GM04504 (cell line): ENCODE data around the gene PLEKHA1.

ENCODE experiments used
- DNase-seq: peaks from one replicate; pipeline ENCODE4 v3.0.0-alpha.2; 2012; ENCODE audit warnings: low read depth

Gene PLEKHA1

DNA sequence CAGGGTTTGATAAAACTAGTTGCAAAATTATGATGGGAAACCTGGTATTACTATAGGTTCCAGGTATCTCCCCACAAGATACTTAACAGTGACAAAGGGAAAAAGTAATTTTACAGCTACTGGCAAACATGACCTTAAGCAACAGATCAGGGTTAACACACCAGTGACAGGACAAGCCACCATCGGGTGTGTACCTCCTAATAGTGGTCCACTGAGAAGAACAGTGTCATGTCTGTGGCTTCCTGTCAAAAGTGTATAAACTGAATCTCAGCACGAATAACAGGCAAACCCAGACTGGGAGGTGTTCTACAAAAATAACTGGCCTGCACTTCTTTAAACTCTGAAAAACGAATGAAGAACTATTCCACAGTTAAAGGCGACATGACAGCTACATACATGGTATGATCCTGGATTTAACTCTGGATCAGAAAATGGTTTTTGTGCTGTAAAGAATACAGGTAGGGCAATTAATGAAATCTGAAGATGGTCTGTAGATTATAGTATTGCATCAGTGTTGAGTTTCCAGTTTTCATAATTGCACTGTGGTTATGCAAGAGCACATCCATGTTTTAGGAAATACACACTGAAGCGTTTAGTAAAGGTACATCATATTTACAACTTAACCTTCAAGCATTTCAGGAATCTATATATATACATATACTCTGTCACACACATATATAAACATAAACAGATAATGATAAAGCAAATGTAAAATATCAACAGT lies 47.9 kb downstream of the PLEKHA1 start:
- no peak for DNase-seq

DNA sequence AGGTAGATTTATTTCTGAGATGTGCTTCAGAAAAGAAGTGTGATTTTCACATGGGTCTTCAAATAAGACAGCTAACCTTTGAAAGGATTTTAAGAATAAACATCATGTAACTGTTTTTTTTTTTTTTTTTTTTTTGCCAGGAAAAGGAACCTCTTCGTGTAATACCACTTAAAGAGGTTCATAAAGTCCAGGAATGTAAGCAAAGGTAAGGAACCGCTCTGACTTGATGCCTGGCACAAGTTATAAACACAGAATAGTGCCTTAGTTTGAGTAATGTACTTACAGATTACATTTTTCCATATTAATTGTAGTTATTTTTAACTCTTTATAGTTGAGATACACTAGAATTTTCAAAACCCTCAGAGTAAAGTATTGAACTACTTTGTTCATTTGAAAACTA lies 49.6 kb downstream of the PLEKHA1 start:
- DNase-seq: no peak

DNA sequence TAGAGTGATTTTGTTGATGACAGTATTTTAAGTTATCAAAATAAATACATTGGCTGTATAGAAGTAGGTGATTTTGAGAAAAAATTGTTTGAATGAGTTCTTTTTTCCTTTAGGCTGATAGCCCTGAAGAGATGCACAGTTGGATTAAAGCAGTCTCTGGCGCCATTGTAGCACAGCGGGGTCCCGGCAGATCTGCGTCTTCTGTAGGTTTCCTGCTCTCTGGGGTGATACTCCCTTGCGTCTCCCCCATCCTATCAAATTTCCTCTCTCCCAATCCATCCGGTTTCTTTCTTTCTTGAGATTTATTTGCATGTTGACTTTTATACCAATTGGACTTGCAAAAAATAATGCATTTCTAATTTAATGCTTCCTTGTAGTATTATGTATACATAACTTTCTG lies 52.3 kb downstream of the PLEKHA1 start:
- no peak for DNase-seq

DNA sequence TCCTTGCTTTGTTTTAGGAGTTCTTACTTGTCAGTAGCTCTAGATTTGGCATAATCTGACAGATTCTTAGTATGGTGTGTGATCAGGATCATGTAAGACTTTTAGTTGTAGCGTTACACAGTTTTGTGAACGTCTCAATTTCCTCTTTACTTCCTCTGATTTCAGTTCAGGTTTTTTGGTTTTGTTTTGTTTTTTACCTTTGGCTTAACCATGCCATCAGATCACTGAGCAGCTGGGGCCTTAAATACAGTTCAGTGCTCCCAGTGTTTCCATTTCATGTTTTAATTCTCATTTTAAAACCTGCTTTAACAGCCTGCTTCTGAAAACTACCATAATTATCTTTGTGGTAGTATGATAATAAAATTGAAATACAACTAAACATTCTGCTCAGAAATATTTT lies 52.8 kb downstream of the PLEKHA1 start:
- no peak for DNase-seq

DNA sequence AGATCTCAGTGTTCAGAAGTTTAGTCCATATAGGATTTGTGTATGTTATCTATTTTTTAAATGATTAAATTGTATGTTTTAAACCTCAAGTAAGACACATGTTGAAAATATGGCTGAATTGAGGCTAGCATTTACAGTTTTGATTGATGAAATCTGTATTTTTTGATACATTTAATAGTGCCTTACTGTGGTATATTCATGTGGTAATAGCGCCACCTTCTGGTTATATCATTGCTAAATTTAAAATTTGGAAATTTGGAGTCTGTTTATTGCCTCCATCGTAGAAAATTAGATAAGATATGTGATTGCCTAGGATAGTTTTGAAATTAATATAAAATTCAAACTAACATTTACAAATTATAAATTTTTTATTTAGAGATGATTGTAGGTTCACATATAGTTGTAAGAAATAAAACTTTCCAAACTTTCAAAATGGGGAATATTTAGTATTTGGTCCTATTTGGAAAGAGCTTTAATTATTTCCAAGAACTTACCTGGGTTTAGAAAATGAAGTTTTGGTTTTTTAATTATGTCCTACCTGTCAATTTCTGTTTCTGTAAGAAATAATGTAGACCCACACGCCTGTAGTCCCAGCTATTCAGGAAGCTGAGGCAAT lies 60.8 kb downstream of the PLEKHA1 start:
- DNase-seq: no peak

DNA sequence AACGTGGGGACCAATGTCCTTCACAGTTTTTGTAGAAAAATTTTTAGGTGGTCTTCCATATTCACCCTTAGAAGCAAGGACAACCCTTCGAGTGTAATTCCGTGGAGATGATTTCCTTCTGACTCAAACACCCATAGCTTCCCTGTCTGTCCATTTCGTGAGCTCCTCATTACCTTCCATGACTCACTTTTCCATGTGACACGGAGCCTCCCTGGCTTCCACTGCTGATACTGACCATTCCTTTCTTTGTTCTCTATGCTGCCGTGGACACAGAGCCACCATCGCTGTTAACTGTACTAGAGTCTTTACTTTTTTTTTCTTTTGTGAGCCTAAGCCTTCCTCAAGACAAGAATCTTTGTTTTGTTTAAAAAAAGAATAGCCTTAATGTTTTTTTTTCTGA lies 67.5 kb downstream of the PLEKHA1 start:
- DNase-seq: peak; percentile 38

DNA sequence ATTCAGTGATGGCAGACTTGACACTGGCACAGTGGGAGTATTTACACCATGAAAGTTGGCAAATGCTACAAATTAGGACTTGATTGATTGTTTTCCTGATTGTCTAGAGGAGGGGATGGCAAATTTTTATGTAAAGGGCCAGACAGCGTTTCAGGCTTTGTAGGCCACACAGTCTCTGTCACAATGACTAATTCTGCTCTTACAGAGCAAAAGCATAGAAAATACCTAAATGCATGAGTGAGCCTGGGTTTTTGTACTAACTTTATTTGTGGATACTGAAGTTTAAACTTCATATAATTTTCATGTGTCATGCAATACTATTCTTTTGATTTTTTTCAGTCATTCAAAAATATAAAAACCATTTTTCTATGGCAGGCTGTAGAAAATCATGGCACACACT lies 71.0 kb downstream of the PLEKHA1 start:
- DNase-seq: no peak

DNA sequence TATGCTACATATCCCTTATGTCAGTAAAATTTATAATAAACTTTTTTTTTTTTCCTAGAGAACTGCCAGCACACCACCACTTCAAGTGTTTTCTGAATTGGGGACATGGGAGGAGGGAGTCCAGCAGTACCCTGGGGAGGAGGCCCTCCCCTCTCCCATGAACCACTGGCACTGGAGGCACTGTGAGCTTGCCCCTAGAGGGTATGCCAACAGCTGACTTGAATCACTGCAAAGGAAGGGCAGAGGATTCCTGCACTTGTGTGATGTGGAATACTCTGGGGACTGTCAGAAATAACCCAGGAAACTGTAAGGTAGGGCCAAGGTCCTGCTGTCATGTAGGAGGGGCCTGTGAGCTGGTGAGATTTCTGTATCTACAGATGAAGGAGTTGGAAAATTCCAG lies 71.4 kb downstream of the PLEKHA1 start:
- DNase-seq: no peak

DNA sequence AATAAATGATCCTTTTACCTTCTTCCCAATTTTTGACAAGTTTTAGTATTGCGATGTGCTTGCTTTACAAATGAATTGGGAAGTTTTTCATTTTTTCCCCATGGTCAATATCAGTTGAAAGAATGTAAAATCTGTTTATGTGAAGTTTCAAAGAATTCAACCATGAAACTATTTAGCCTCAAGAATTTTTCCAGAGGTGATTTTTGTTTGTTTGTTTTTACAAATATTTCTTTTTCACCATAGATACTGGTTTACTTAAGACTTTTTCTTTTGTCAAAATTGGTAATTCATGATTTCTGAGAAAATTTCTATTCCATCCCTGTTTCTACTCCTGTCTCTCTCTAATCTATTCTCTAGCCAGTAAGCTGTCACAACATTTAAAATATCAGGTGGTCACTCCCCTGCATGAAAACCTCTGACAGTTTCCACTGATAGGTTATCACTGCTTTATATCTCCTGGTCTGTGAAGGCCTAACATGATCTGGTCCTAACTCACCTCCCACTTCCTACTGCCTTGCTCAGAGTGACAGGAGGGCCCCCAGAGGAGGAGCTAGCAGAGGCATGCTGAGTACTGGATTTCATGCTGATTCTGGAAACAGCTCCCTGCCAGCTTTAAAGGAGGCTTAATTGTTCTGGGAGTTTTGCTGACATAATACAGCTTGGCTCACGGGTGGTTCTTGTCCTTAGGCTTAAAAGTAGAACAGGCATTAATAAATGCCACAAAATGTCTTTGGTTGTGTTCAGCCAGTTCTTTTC lies 72.3 kb downstream of the PLEKHA1 start:
- DNase-seq: no peak

DNA sequence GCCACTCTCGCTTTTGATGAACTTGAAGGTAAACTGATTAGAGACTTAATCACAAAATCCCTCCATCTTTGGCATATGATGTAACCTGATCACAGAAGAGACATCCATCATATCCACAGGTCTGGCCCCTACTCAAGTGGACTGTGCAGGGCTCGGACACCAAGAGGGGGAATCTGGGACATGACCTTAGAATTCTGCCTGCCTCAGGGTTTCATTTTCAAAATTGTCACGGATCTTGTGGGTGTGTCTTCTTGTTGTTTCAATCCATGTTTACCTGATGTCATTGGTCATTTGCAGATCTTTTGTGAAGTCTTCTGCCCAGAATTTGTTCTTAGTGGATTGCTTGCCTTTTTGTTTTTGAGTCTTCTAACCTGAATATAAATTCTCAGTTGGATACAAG lies 74.1 kb downstream of the PLEKHA1 start:
- no peak for DNase-seq

DNA sequence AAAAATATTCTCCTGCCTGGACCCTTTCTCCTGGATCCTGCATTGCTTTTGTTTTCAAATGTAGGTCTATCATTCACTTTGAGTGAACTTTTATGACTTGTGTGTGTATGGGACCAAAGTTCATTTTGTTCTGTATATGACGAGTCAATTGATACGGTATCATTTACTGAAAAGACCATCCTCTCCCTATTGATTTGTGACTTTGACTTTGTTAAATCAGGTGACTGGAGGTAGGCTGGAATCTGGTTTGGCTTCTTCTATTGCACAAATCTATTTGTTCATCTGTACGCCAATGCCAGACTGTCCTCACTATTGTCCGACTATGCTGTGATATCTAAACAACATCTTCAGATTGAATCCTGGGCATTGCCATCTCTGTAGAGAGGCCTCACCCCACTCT lies 74.6 kb downstream of the PLEKHA1 start:
- DNase-seq: no peak

DNA sequence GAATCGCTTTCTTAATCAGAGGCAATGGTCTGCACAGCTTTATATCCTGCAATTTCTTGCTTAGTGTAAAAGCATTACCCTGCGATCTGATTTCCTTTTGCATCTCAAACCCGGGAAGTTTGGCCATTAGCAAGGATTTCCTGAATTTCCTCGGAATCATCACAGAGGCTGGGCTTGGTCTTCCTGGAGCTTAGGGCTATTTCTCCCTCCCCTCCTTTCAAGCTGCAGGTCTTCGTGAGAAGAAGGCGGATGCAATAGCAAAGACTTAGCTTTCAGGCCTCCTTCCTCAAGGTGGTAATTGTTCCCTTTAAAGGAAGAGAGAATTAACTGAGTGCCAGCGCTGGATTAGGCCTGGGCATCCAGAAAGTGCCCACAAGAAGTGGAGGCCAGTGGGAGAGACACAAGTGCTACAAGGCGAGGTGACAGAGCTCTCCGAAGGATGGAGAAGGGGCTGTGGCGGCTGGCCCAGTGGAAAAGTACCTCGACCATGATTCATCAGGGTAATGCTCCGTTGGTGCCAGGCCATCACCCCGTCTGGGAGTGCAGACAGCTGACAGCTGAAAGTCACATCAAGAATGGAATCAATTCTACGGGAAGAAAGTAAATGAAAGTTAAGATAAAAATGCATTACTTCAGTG lies 76.0 kb downstream of the PLEKHA1 start:
- no peak for DNase-seq

DNA sequence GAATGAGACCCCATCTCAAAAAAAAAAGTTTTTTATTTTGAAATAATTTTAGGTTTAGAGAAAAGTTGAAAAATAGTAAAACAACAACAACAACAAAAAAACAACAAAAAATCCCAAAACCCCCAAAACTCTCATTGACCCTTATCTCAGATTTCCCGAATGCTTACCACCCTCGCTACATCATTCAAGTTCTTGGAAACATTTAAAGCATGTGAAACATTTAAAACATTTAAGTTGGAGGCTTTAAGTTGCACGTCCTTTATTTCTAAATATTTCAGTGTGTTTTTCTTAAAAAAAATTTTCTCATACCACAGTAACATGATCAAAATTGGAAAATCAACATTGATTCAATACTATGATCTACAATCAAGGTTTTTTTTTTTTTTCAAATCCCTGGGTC lies 79.6 kb downstream of the PLEKHA1 start:
- DNase-seq: no peak

DNA sequence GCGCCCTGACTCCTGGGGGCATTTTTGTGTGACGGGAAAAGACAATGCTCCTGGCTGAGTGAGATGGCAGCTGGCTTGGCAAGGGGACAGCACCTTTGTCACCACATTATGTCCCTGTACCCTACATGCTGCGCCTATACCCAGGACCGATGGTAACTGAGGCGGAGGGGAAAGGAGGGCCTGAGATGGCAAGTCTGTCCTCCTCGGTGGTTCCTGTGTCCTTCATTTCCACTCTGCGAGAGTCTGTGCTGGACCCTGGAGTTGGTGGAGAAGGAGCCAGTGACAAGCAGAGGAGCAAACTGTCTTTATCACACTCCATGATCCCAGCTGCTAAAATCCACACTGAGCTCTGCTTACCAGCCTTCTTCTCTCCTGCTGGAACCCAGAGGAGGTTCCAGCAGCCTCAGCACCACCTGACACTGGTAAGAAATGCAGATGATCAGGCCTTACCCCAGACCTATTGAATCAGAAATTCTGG lies 80.1 kb downstream of the PLEKHA1 start, which contains the start of gene ARMS2:
ARMS2 (plus strand) TSS at position 51 of the 478 bp plus-strand sequence; CDS start at position 126, 75 bp downstream.
- DNase-seq: no peak

DNA sequence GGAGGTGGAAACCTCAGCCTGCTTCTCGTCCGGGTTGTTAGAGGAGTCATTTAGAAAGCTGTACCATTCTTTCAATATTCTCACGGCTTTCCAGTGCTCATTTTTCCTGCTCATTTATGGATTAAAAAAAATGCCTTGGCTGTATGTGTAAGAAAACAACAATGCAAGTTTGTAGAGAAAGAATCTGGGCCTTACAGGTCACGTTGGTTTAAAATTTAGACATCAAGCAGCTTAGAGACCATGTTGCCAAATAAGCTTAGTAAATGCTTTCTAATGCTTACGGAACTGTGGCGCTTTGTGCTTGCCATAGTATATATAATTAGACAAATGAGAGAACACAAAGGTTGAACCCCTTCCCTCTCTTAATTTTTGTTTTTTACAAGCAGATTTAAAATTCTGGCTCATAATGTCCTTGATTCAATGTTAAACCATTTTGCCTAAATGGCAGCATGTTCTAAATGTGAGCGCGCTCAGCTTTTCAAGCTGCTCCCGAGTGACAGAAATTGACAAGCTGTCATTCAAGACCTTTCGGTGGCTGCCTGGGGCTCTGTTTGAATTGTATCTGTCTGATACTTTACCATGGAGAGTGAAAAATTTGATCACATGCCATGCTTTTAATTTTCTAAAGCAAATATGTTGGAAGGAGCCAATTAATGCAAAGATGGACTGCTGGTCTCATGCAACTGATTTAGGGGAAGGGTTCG lies 81.0 kb downstream of the PLEKHA1 start:
- no peak for DNase-seq

DNA sequence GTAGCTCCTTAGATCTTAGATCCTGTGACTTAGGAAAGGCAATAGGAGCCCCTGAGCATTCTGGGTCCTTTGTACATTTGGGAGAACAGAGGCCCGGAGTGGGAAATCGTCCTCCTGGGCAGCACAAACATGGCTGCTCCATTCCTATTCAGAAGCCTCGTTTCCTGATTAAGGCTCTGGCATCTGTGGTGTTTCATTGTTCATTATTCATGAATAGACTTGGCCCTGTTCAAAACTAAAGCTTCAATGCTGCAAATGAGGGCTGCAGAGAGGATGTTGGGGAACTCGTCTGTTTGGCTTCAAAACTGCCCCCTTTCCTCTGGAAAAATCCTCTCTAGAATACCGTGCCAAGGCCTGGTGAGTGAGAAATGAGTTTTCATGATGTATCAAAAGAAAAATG lies 83.4 kb downstream of the PLEKHA1 start:
- DNase-seq: no peak

DNA sequence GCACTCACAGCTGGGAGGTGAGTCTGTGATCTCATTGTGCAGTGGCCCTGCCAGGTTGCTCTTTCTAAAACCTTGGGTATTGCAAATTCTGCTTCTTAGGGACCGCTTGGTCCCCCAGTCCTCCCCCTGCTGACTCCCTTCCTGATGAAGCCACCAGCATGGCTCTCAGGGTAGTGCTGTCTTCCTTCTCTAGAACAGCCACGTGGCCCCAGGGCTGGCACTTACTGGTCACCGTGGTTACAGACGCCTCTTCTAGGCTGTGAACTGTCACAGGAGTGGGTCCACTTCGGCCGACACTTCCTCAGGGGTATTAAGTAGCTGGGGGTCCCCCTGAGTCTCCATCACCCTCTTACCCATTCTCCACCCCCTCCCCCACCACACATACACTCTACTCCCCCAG lies 84.2 kb downstream of the PLEKHA1 start:
- no peak for DNase-seq

DNA sequence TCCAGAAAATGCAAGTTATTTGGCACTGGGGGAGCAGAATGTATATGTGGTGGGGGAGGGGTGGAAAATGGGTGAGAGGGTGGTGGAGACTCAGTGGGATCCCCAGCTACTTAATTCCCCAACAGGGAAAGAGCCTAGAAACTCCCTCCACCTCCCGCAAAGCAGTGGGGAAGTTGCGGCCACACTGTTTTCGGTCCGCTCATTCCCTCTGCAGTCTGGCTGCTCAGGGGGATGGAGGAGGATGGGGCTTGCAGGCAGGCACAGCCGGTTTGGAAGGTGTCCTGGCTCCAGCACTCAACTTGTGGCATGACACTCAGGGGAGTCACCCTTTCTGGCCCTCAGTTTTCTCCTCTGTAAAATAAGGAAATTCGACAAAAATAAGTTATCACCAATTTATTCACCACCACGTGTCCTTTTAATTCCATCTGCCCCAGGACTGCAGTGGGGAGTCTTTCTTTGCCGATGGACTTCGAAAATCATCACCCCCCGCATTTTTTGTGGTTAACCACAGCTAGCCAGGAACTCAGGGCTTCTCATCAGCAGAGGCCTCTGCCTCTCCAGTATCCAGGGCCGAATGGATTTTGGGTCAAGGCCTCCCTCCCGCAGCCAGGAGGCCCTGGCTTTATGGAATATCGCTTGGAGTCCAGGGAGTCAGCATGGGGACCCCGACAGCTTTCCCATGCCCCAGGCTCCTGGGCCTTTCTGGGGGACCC lies 85.2 kb downstream of the PLEKHA1 start:
- DNase-seq: no peak

DNA sequence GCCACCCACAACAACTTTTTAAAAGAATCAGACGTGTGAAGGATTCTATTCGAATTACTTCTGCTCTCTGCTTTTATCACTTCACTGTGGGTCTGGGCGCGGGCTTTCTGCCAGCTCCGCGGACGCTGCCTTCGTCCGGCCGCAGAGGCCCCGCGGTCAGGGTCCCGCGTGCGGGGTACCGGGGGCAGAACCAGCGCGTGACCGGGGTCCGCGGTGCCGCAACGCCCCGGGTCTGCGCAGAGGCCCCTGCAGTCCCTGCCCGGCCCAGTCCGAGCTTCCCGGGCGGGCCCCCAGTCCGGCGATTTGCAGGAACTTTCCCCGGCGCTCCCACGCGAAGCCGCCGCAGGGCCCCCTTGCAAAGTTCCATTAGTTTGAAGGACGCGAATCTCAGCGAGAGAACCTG lies 86.4 kb downstream of the PLEKHA1 start:
- no peak for DNase-seq

DNA sequence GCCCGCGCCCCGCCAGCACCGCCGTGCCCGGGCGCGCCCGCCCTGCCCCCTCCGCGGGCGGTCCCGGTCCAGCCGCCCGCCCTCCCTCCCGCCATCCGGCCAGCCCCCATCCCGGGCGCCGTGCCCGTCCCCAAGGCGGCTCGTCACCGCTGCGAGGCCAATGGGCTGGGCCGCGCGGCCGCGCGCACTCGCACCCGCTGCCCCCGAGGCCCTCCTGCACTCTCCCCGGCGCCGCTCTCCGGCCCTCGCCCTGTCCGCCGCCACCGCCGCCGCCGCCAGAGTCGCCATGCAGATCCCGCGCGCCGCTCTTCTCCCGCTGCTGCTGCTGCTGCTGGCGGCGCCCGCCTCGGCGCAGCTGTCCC lies 86.8 kb downstream of the PLEKHA1 start, which contains the start of gene HTRA1:
HTRA1 (plus strand) TSS at position 187 of the 362 bp plus-strand sequence; CDS start at position 287, 100 bp downstream.
- DNase-seq: peak; percentile 67
